Mesendoderm (in vitro differentiated cells): Measurements from ENCODE around the gene BBS5.
A peak's percentile ranks its signal among the peaks of the same experiment; 100 is the strongest.
"Not testable (repeated sequence)": the region's sequence is repeated elsewhere in the genome, so short reads cannot be mapped to it uniquely, and the experiment has no call there.

Experiments
- DNase-seq: peaks from one replicate; pipeline ENCODE4 v3.0.0; 2013
- H2AK5ac ChIP-seq: 2 replicates; pipeline ENCODE4 v1.6.1; 2013; ENCODE audit warnings: low read length, inconsistent platforms
- H2BK120ac ChIP-seq: 2 replicates; pipeline ENCODE4 v1.6.1; 2013; ENCODE audit warnings: low read depth, mild to moderate bottlenecking, low read length, moderate library complexity, mixed read lengths
- H2BK15ac ChIP-seq: replicated peaks from 2 replicates; pipeline ENCODE4 v1.6.1; 2013; ENCODE audit warnings: low read depth, mild to moderate bottlenecking, moderate library complexity
- H2BK5ac ChIP-seq: 2 replicates; pipeline ENCODE4 v1.6.1; 2013; ENCODE audit warnings: low read length, inconsistent platforms
- H3K18ac ChIP-seq: 2 replicates; pipeline ENCODE4 v1.6.1; 2013; ENCODE audit warnings: mild to moderate bottlenecking, low read length, mixed read lengths
- H3K23ac ChIP-seq: one replicate; pipeline ENCODE4 v1.6.1; 2013; ENCODE audit warnings: low read length
- H3K27ac ChIP-seq: 2 replicates; pipeline ENCODE4 v1.5.1; 2013; ENCODE audit warnings: low read depth, mild to moderate bottlenecking, inconsistent platforms, low read length, moderate library complexity
- H3K27me3 ChIP-seq: 2 replicates; pipeline ENCODE4 v1.6.1; 2013; ENCODE audit warnings: low read length, control low read depth, mild to moderate bottlenecking, inconsistent platforms; ENCODE audit not compliant: insufficient read depth, poor library complexity
- H3K36me3 ChIP-seq: 2 replicates; pipeline ENCODE4 v1.6.1; 2013; ENCODE audit warnings: low read length, inconsistent platforms; ENCODE audit not compliant: control insufficient read depth, insufficient read depth
- H3K4ac ChIP-seq: one replicate; pipeline ENCODE4 v1.6.1; 2013; ENCODE audit warnings: low read depth, mild to moderate bottlenecking, low read length, moderate library complexity
- H3K4me1 ChIP-seq: 2 replicates; pipeline ENCODE4 v1.6.1; 2013; ENCODE audit warnings: low read depth, low read length, inconsistent platforms; ENCODE audit not compliant: control insufficient read depth
- H3K4me2 ChIP-seq: 2 replicates; pipeline ENCODE4 v1.6.1; 2013; ENCODE audit warnings: low read length
- H3K4me3 ChIP-seq: 2 replicates; pipeline ENCODE4 v1.5.1; 2013; ENCODE audit warnings: mild to moderate bottlenecking, low read length
- H3K56ac ChIP-seq: one replicate; pipeline ENCODE4 v1.6.1; 2013; ENCODE audit warnings: low read length
- H3K79me1 ChIP-seq: 2 replicates; pipeline ENCODE4 v1.6.1; 2013; ENCODE audit warnings: low read length, inconsistent platforms
- H3K79me2 ChIP-seq: 2 replicates; pipeline ENCODE4 v1.6.1; 2013; ENCODE audit warnings: mild to moderate bottlenecking, low read length; ENCODE audit not compliant: control insufficient read depth, insufficient read depth
- H3K9ac ChIP-seq: 2 replicates; pipeline ENCODE4 v1.6.1; 2013; ENCODE audit warnings: low read length, inconsistent platforms
- H4K5ac ChIP-seq: one replicate; pipeline ENCODE4 v1.6.1; 2013; ENCODE audit warnings: low read length
- H4K8ac ChIP-seq: one replicate; pipeline ENCODE4 v1.6.1; 2013; ENCODE audit warnings: low read depth, mild to moderate bottlenecking, control low read depth, low read length, moderate library complexity
- WGBS: extraction: QIAGEN DNeasy Blood & Tissue Kit; methylation state at CpG from one replicate; pipeline ENCODE4 v1.1.7; 2013; ENCODE audit warnings: low lambda C conversion rate, missing lambda C conversion rate; ENCODE audit not compliant: insufficient coverage; ENCODE audit errors: extremely low coverage; 5-methylcytosine and 5-hydroxymethylcytosine counted together

Gene BBS5

GRCh38 chr2:169446452-169446851 is 32.8 kb upstream of the BBS5 start:
- DNase-seq = no peak
- Histone ChIP-seq H3K4ac (no peak overlapping the region), H3K23ac (no peak overlapping the region), H4K5ac (no peak overlapping the region), H3K56ac (no peak overlapping the region), H3K27me3 (no peaks in the 10 kb centered on the region), H2BK120ac (no peak overlapping the region), H3K9ac (no peak overlapping the region), H3K79me2 (no peaks in the 10 kb centered on the region), H2BK5ac (no peak overlapping the region), H3K27ac (no peak overlapping the region), H3K18ac (no peak overlapping the region), H3K4me1 (no peaks in the 10 kb centered on the region), H4K8ac (no peak overlapping the region), H3K79me1 (no peaks in the 10 kb centered on the region), H3K4me3 (no peak overlapping the region), H2AK5ac (no peak overlapping the region), H3K4me2 (no peak overlapping the region), H3K36me3 (no peaks in the 10 kb centered on the region), H2BK15ac (no peak overlapping the region)

GRCh38 chr2:169448316-169448715 is 31.0 kb upstream of the BBS5 start:
- Histone ChIP-seq H3K27ac (no peak overlapping the region), H2BK15ac (no peak overlapping the region), H3K4ac (no peak overlapping the region), H4K5ac (no peak overlapping the region), H3K27me3 (no peaks in the 10 kb centered on the region), H3K4me1 (no peaks in the 10 kb centered on the region), H2BK120ac (no peak overlapping the region), H2BK5ac (no peak overlapping the region), H2AK5ac (no peak overlapping the region), H3K56ac (no peak overlapping the region), H4K8ac (no peak overlapping the region), H3K79me2 (no peaks in the 10 kb centered on the region), H3K4me3 (no peak overlapping the region), H3K23ac (no peak overlapping the region), H3K36me3 (no peaks in the 10 kb centered on the region), H3K9ac (no peak overlapping the region), H3K79me1 (no peaks in the 10 kb centered on the region), H3K4me2 (no peak overlapping the region), H3K18ac (no peak overlapping the region)
- DNase-seq = no peak
- WGBS = no CpG with 5 or more reads among the region's 3 CpGs

DNA sequence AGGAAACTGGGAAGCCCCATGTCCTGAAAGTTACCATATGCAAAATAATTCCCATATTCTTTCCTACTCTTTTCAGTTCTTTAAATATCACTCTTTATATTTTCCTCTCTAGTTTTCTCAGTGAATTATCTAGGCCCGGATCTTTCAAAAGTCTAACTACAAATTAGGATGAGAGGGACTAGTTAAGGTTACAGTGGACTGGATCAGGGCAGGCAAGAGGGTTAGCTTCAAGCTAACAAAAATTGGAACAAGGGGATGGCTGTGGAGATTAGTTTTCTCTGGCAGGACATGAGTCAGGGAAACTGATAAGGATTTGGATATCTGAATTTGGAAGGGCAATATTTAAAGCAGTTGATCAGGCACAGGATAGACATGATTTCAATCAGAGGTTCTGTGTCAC is 30.4 kb upstream of the BBS5 start:
- DNase-seq = no peak
- H3K36me3 ChIP-seq = no peaks in the 10 kb centered on the region
- no peak overlapping the region for H3K4me2 ChIP-seq
- H3K79me2 ChIP-seq = no peaks in the 10 kb centered on the region
- no peaks in the 10 kb centered on the region for H3K4me1 ChIP-seq
- no peak overlapping the region for H2BK15ac ChIP-seq
- no peak overlapping the region for H4K5ac ChIP-seq
- H3K18ac ChIP-seq = no peak overlapping the region
- H2AK5ac ChIP-seq = no peak overlapping the region
- H3K4me3 ChIP-seq = no peak overlapping the region
- H3K27me3 ChIP-seq = no peaks in the 10 kb centered on the region
- H2BK5ac ChIP-seq = no peak overlapping the region
- WGBS = no CpG with 5 or more reads among the region's 1 CpG
- H3K23ac ChIP-seq = no peak overlapping the region
- no peak overlapping the region for H3K9ac ChIP-seq
- no peak overlapping the region for H2BK120ac ChIP-seq
- no peak overlapping the region for H3K27ac ChIP-seq
- H3K79me1 ChIP-seq = no peaks in the 10 kb centered on the region
- H4K8ac ChIP-seq = no peak overlapping the region
- no peak overlapping the region for H3K4ac ChIP-seq
- no peak overlapping the region for H3K56ac ChIP-seq

- Histone ChIP-seq H3K18ac (no peak overlapping the region), H3K79me2 (no peaks in the 10 kb centered on the region), H2BK15ac (no peak overlapping the region), H3K4me2 (no peak overlapping the region), H4K5ac (no peak overlapping the region), H3K27ac (no peak overlapping the region), H3K23ac (no peak overlapping the region), H3K27me3 (no peaks in the 10 kb centered on the region), H2BK5ac (no peak overlapping the region), H2BK120ac (no peak overlapping the region), H3K79me1 (no peaks in the 10 kb centered on the region), H3K4me1 (no peaks in the 10 kb centered on the region), H3K4me3 (no peak overlapping the region), H2AK5ac (no peak overlapping the region), H3K36me3 (no peaks in the 10 kb centered on the region), H3K56ac (no peak overlapping the region), H3K4ac (no peak overlapping the region), H3K9ac (no peak overlapping the region), H4K8ac (no peak overlapping the region)
- peak; percentile 55 for DNase-seq
Observed at GRCh38 chr2:169452080-169452479, 27.2 kb upstream of the BBS5 start.

- not testable (repeated sequence) for H3K27me3 ChIP-seq, H2AK5ac ChIP-seq, H3K36me3 ChIP-seq, H3K4ac ChIP-seq, H3K4me3 ChIP-seq, H3K4me1 ChIP-seq, H2BK5ac ChIP-seq, H3K56ac ChIP-seq, H3K27ac ChIP-seq, H4K5ac ChIP-seq, H3K18ac ChIP-seq, H3K9ac ChIP-seq, H3K4me2 ChIP-seq, H3K79me2 ChIP-seq, H3K23ac ChIP-seq, DNase-seq, H4K8ac ChIP-seq, H2BK15ac ChIP-seq, H2BK120ac ChIP-seq, H3K79me1 ChIP-seq
- no CpG with 5 or more reads among the region's 9 CpGs for WGBS
Observed at GRCh38 chr2:169453044-169453443, 26.2 kb upstream of the BBS5 start.

DNA sequence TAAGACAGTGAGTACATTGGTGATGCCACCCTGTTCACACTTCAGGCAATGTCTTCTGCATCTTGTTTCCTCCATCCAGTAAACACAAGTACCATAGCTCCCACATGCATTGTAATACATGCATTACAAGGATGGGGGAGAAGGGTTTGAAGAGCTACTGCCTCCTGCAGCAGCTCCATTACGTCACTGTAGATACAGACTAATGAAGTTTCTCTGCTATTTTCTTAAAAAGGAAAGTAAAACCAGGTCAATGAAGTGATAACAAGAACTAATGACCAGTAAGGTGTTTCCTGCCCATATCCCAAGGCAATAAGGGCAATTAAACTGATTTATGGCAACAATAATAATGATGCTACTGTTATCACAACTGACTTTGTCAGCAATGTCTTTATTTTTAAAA is 18.2 kb upstream of the BBS5 start:
- Histone ChIP-seq H2BK5ac (no peak overlapping the region), H3K4me3 (no peak overlapping the region), H3K79me2 (no peaks in the 10 kb centered on the region), H3K56ac (no peak overlapping the region), H3K23ac (no peak overlapping the region), H2BK120ac (no peak overlapping the region), H3K4me1 (no peaks in the 10 kb centered on the region), H3K36me3 (no peaks in the 10 kb centered on the region), H4K8ac (no peak overlapping the region), H3K18ac (no peak overlapping the region), H3K79me1 (no peaks in the 10 kb centered on the region), H3K4ac (no peak overlapping the region), H2BK15ac (no peak overlapping the region), H3K27ac (no peak overlapping the region), H3K9ac (no peak overlapping the region), H2AK5ac (no peak overlapping the region), H3K27me3 (no peaks in the 10 kb centered on the region), H3K4me2 (no peak overlapping the region), H4K5ac (no peak overlapping the region)
- no CpG with 5 or more reads among the region's 1 CpG for WGBS
- DNase-seq = no peak
